LNCAP (cell line): ENCODE results near the gene BPTF.

ENCODE experiments used
- TF ChIP-seq, protein P1 (sequence below): fragments of 450-650 bp; IDR thresholded peaks from 2 replicates; pipeline ENCODE4 v1.5.1; 2017; ENCODE audit warnings: mild to moderate bottlenecking

BPTF gene

DNA sequence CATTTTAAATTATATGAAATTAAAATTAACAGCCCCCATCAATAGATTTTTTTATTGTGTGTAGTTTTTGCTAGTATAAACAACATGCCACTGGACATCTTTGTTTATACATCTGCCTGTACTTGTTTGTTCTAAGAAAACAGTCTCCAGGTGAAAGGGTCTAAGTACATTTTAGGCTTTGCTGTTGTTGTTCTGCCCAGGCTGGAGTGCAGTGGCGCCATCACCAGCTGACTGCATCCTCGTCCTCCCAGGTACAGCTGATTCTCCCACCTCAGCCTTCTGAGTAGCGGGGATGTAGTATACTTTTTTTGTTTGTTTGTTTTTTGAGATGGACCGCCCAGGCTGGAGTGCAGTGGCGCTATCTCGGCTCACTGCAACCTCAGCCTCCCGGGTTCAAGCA lies 145.5 kb downstream of the BPTF start:
- TF ChIP-seq, protein P1, sequence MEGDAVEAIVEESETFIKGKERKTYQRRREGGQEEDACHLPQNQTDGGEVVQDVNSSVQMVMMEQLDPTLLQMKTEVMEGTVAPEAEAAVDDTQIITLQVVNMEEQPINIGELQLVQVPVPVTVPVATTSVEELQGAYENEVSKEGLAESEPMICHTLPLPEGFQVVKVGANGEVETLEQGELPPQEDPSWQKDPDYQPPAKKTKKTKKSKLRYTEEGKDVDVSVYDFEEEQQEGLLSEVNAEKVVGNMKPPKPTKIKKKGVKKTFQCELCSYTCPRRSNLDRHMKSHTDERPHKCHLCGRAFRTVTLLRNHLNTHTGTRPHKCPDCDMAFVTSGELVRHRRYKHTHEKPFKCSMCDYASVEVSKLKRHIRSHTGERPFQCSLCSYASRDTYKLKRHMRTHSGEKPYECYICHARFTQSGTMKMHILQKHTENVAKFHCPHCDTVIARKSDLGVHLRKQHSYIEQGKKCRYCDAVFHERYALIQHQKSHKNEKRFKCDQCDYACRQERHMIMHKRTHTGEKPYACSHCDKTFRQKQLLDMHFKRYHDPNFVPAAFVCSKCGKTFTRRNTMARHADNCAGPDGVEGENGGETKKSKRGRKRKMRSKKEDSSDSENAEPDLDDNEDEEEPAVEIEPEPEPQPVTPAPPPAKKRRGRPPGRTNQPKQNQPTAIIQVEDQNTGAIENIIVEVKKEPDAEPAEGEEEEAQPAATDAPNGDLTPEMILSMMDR = no peak

DNA sequence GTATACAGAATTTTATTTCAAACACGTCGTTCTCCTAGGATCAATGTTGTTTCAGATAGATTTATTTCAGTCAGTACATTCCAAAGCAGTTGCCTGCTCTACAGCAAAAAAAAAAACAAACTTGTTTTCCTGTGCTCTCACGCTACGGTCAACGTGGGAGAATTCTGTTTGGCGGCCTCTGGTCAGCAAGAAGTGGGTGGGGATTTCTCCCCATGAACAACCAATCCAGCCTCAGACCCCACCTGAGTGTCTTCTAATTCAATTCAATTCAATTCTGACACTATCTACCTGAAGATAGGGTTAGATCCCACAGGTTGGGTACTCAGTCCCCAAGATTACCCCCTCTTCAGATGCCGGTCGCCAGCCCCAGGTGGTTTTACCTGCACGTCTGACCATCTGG lies 148.9 kb downstream of the BPTF start:
- TF ChIP-seq, protein P1 = no peak

DNA sequence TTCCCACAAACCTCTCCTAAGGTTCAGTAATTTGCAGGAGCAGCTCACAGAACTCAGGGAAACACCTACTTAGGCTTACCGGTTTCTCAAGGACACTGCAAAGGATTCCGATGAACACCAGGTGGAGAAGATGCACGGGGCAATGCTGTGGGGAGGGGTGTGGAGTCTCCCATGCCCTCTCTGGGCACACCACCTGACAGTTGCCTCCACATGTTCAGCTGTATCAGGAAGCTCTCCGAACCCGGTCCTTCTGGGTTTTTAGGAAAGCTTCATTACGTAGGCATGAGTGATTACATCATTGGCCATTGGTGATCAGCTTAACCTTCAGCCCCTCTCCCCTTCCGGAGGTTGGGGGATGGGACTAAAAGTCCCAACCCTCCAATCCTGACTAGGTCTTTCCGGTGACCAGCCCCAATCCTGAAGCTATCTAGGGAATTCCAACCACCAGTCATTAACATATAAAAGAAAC lies 149.3 kb downstream of the BPTF start:
- TF ChIP-seq, protein P1 = no peak

DNA sequence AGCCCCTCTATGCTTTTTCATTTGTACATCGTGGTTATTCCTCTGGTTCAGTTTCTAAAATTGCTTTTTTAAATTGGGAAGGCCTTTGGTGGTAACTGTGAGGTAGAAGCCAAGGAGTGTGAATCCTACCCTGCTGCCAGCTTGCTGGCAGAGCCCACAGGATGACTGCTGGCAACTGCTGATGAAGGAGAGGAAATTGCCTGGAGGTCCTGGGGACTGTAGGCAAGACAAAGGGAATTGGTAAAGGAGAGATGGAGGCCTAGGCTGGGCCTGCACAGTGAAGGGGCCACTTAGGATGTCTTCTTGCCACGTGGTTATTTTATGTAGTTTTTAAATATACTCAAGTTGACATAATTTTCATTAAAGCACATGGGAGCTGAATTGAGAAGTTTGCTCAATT lies 155.2 kb downstream of the BPTF start:
- TF ChIP-seq, protein P1 = no peak

DNA sequence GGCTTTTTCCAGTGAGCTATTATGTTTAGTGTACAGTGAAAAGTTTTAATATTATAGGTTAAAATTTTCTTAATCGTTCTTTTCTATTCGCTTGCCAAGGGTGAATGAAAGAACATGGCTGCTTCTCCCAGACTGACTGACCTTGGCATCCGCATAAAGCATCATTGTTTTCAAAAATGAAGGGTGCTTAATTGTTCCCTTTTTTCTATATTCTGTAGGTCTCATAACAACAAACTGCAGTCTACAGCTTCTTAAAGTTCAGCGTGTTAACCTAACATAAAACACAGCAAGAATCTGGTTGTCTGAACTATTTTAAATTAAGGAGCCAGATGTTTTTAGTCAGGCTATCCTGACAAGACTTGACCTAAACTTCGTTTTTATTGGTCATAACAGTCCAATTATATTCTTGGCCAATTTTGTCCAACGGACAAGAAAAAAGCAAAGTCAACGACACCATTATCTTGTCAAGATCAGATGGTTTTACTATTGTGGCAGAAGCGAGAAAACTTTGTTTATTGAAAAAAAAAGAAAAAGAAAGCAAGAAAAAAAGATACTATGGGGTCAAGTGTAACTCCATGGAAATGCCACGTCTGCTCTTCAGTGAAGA lies 156.8 kb downstream of the BPTF start:
- TF ChIP-seq, protein P1 = no peak

DNA sequence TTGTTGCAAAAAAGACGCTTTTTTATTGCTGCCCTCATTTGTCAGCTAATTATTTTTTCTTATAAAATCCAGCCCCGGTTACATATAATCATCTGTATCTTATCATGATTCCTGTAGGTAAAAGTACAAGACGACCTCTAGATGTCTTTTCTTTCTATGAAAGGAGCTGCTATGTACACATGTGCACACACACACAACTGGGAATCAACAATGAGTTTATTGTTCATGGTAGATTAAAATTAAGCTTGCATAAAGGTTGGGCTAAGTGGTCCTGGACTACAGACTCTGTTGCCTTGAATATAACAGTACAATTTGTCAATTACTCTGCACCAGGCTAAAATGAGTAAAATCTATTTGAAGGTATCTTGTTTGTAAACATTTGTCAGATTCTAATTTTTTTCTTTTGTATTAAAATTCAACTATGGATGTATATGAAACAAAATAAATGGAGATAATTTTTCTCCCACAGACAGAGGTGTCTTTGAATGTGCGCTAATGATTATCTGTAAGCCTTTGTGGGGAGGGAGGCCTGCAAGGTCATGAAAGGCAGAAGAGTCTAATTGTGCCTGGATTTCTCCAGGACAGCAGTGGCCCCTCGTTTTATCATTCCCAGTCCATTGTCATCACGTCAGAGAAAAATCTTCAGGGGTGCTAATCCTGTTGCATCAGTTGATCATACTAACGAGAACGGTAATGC lies 157.5 kb downstream of the BPTF start:
- TF ChIP-seq, protein P1 = no peak

DNA sequence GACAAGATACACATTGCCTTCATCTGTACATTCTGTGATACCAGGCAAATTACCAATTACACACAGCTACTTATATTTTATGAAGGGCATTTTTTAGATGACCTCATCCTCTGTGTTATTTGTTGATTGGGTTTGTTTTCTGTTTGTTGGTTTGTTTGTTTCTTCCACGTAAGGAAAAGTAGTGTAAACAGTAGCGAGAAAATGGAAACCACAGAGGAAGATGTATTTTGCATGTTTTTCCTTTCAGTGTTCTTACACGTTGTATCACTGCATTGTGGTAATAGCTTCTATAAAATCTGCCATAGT lies 158.0 kb downstream of the BPTF start:
- TF ChIP-seq, protein P1 = no peak
